ENCODE data around the gene KCNK2.

The KCNK2 gene

GRCh38 chr1:215198021-215198420 is 115.5 kb downstream of the KCNK2 start:
- no peak for DNase-seq (ENCODE audit: low read depth)
- TF ChIP-seq, protein P1, sequence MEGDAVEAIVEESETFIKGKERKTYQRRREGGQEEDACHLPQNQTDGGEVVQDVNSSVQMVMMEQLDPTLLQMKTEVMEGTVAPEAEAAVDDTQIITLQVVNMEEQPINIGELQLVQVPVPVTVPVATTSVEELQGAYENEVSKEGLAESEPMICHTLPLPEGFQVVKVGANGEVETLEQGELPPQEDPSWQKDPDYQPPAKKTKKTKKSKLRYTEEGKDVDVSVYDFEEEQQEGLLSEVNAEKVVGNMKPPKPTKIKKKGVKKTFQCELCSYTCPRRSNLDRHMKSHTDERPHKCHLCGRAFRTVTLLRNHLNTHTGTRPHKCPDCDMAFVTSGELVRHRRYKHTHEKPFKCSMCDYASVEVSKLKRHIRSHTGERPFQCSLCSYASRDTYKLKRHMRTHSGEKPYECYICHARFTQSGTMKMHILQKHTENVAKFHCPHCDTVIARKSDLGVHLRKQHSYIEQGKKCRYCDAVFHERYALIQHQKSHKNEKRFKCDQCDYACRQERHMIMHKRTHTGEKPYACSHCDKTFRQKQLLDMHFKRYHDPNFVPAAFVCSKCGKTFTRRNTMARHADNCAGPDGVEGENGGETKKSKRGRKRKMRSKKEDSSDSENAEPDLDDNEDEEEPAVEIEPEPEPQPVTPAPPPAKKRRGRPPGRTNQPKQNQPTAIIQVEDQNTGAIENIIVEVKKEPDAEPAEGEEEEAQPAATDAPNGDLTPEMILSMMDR (IDR thresholded peaks at IDR 0.05; ENCODE audit: insufficient read depth, low read depth, low read length, missing control alignments) = no peak
- no peak overlapping the region for H3K4me3 ChIP-seq (ENCODE audit: low read length)

DNA sequence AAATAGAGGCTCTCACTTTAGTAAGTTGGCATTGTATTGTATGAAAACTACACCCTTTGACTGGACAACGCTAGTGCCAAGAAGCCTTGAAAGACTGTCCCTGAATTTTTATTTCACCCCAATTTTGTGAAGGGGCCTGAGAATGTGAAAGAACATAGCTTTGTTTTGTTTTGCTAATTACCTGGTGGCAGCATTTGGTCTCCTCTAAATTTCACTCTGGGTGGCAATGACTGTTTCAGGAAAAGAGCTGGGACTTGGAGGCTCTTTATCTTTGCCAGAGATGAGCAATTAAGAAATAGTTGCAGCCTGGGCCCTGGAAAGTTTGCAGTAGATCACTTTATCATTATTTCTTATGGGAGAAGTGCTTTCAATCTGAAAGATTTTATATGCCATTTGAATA is 117.6 kb downstream of the KCNK2 start:
- TF ChIP-seq, protein P1 (IDR thresholded peaks at IDR 0.05; ENCODE audit: insufficient read depth, low read depth, low read length, missing control alignments) = no peak
- DNase-seq (ENCODE audit: low read depth) = no peak
- H3K4me3 ChIP-seq (ENCODE audit: low read length) = no peak overlapping the region

DNA sequence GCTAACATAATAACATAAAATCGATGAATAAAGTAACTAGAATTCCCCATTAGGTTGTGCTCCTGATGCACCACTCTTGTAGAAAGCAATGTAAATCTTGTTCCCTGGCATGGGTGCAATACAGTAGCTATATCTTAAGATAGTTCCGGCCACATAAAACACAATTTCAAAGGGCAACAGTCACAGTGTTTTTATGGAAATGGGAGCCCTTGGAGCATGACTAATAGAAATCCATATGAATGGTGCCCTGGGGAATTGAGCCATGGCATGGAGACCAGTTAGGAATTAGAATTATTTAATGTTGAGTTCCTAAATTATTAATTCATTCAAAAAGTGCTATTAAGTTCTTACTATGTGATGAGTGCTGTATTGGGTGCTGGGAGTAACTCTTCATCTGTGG is 118.7 kb downstream of the KCNK2 start:
- DNase-seq (ENCODE audit: low read depth) = no peak
- TF ChIP-seq, protein P1 (IDR thresholded peaks at IDR 0.05; ENCODE audit: insufficient read depth, low read depth, low read length, missing control alignments) = no peak
- no peak overlapping the region for H3K4me3 ChIP-seq (ENCODE audit: low read length)

DNA sequence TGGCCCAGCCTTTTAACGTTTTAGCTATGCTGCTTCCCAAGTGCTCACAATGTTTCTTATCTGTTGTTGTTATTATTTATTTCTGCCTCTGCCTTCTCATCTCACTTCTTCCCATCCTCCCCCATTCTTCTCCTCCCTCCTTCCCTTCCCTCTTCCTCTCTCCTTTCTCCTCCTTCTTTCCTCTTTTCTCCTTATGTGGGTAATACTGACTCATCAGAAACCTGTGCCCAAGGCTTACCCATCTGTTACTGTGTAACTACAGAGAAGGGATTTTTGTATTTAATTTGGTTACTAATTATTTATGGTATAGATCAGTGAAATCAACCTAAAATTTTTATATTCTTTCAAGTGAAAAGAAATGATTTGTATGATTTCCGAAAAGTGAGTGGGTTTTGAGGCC is 120.3 kb downstream of the KCNK2 start:
- no peak for DNase-seq (ENCODE audit: low read depth)
- TF ChIP-seq, protein P1 (IDR thresholded peaks at IDR 0.05; ENCODE audit: insufficient read depth, low read depth, low read length, missing control alignments) = no peak
- no peak overlapping the region for H3K4me3 ChIP-seq (ENCODE audit: low read length)

DNA sequence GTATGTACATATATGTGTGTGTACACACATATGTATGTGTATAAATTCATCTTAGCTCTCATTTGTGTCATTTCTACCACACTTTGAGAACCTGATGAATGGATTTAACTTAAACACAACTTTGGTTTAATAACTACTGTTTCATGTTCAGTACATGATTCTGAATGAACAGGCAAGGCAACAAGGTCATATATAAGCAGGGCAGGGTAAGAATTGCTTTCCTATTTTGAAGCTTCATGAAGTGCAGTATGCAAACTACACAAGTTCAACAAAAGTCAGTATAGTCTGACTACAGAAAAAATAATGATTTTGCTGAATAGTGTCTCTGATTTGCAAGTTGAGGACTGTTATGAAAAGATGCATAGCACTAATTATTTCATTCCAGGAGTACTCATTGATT is 127.6 kb downstream of the KCNK2 start:
- TF ChIP-seq, protein P1 (IDR thresholded peaks at IDR 0.05; ENCODE audit: insufficient read depth, low read depth, low read length, missing control alignments) = no peak
- DNase-seq (ENCODE audit: low read depth) = no peak
- no peak overlapping the region for H3K4me3 ChIP-seq (ENCODE audit: low read length)

DNA sequence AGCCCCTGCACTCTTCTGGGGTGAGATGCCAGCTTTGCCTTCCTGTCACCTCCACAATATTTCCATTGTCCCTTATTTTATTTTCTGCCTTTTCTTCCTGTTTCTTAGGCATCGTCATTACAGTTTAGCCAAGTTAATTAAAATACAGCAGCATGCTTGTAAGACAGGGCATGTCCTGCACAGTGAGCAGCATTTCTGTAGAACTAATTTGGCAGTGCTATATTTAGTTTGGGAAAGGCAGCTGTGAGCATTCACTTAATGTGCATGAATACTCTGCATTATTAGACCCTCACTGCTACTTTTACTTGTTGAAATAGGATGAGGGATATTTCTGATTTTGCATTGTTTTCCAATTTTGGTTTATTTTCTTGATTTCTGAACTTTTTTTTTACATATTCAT is 133.3 kb downstream of the KCNK2 start:
- TF ChIP-seq, protein P1 (IDR thresholded peaks at IDR 0.05; ENCODE audit: insufficient read depth, low read depth, low read length, missing control alignments) = no peak
- DNase-seq (ENCODE audit: low read depth) = no peak
- H3K4me3 ChIP-seq (ENCODE audit: low read length) = no peak overlapping the region

DNA sequence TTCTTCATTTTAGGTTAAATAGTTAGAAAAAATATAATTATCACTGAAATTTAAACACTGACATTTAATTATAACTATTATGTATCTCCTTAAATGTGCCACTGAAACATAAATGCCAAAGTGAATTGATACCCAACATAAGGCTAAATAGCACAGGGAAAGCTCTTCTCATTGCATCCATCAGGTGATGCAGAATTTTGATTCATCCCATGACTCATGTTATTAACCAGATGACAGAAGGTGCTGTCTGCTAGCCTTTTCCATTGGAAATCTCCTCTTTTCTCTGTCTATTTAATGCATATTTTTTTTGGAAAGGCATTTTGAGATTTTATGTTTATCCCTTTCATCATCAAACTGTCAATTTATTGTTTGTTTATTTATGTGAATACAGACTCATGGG is 136.8 kb downstream of the KCNK2 start:
- TF ChIP-seq, protein P1 (IDR thresholded peaks at IDR 0.05; ENCODE audit: insufficient read depth, low read depth, low read length, missing control alignments) = no peak
- no peak overlapping the region for H3K4me3 ChIP-seq (ENCODE audit: low read length)
- peak; percentile 27 for DNase-seq (ENCODE audit: low read depth)
